HFFc6 (cell line): ENCODE measurements around the gene TMEM134. TPM values are rescaled to one million over a fixed set of nuclear protein-coding genes. Genes with fewer than 3 reads are reported as not detected.
A peak's percentile ranks its signal among the peaks of the same experiment; 100 is the strongest.

Experiments
- DNase-seq: peaks from one replicate; pipeline ENCODE4 v3.0.0-alpha.2; 2018
- H3K27ac Mint-ChIP-seq: 2 replicates; pipeline ENCODE4 v1.8.0; 2020; ENCODE audit warnings: mild to moderate bottlenecking, mixed read lengths
- H3K27me3 Mint-ChIP-seq: 2 replicates; pipeline ENCODE4 v1.8.0; 2021; ENCODE audit warnings: mild to moderate bottlenecking, moderate library complexity, mixed read lengths; ENCODE audit not compliant: insufficient read depth
- H3K36me3 Mint-ChIP-seq: 2 replicates; pipeline ENCODE4 v1.8.0; 2021; ENCODE audit warnings: low read depth, mixed read lengths
- H3K4me1 Mint-ChIP-seq: 2 replicates; pipeline ENCODE4 v1.8.0; 2020; ENCODE audit warnings: low read depth, mixed read lengths
- H3K4me3 Mint-ChIP-seq: 2 replicates; pipeline ENCODE4 v1.8.0; 2020; ENCODE audit warnings: mild to moderate bottlenecking, moderate library complexity, mixed read lengths
- H3K9me3 Mint-ChIP-seq: 2 replicates; pipeline ENCODE4 v1.8.0; 2020; ENCODE audit warnings: mild to moderate bottlenecking, mixed read lengths
- total RNA-seq, 6 experiments: library from RNA; stranded (reverse); fragmentation: NEBNext Ultra II Directional; extraction: Animal tissue kit (Norgen Biotek cat#: 25700); gene quantifications; 2 replicates in 1 of 6; 3 replicates in 5 of 6; pipeline ENCODE4 v1.2.3, GENCODE V29; 2021
- TF ChIP-seq, protein P1 (sequence below): fragments of 200-600 bp; sonication (generic); IDR thresholded peaks from 2 replicates; pipeline ENCODE4 v1.5.0; 2021; ENCODE audit warnings: antibody characterized with exemption, mild to moderate bottlenecking

TMEM134 gene
- total RNA-seq, 6 experiments from 2014 or later: 28.5 to 43.7 (median 32.2) TPM

DNA sequence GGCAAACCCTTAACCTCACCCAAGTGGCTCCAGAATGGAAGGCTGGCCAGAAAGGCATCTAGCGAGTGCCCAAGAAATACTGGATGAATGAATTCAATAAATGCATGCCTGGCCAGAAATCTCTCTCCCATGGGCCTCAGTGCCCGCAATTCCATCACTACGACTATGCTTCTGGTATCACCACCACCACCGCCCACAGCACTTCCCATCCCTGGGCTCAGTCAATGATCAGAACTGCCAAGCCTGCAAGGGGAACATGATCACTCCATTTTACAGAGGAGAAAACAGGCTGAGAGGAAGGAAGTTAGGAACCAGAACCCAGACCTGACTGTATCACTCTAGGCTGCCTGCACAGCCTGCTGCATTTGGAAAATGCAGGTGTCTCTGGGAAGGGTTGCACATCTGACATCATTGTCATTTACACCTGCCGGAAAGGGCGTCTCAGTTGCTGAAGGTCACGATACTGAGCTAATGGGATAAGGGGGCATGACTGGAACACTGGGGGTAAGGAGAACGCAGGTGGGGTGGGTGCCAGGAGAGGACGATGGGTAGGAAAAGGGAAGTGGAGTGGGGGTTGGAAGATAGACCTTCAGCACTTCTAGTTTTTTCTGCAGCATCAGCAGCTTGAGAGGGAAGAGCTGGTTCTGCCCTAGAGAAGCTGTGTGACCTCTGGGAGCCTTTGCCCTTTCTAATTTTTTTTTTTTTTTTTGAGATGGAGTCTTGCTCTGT, 19.8 kb downstream of the TMEM134 start:
- Mint-ChIP-seq H3K4me3 (no peak overlapping the region), H3K4me1 (no peaks in the 10 kb centered on the region), H3K36me3 (no peaks in the 10 kb centered on the region), H3K27me3 (peaks cover 18% of the 10 kb centered on the region), H3K9me3 (no peaks in the 10 kb centered on the region), H3K27ac (no peak overlapping the region)
- no peak for DNase-seq
- TF ChIP-seq, protein P1, sequence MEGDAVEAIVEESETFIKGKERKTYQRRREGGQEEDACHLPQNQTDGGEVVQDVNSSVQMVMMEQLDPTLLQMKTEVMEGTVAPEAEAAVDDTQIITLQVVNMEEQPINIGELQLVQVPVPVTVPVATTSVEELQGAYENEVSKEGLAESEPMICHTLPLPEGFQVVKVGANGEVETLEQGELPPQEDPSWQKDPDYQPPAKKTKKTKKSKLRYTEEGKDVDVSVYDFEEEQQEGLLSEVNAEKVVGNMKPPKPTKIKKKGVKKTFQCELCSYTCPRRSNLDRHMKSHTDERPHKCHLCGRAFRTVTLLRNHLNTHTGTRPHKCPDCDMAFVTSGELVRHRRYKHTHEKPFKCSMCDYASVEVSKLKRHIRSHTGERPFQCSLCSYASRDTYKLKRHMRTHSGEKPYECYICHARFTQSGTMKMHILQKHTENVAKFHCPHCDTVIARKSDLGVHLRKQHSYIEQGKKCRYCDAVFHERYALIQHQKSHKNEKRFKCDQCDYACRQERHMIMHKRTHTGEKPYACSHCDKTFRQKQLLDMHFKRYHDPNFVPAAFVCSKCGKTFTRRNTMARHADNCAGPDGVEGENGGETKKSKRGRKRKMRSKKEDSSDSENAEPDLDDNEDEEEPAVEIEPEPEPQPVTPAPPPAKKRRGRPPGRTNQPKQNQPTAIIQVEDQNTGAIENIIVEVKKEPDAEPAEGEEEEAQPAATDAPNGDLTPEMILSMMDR: no peak

DNA sequence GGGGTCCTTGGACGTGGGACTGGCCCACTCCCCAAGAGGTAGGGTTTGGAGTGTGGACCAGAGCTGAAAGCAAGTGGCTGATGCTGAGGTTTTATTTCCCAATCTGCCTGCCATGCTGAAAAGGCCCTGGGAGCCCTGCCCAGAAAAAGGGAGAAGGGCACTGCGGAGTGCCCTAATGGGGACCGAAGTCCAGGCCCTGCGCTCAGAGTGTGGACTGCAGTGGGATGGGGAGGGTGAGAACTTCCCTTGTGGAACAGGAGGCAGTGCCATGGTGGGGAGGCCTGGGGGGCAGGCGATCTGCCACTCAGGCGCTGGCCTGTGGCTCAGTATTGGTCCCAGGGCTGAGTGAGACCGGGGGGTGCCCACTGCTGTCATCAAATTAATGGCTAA, 20.8 kb downstream of the TMEM134 start:
- no peak overlapping the region for H3K4me3 Mint-ChIP-seq
- DNase-seq: no peak
- TF ChIP-seq, protein P1: no peak
- no peaks in the 10 kb centered on the region for H3K9me3 Mint-ChIP-seq
- H3K27me3 Mint-ChIP-seq: peaks cover 18% of the 10 kb centered on the region
- H3K27ac Mint-ChIP-seq: no peak overlapping the region
- H3K4me1 Mint-ChIP-seq: no peaks in the 10 kb centered on the region
- H3K36me3 Mint-ChIP-seq: no peaks in the 10 kb centered on the region

- no peak for DNase-seq
- H3K4me1 Mint-ChIP-seq: peaks cover 10% of the 10 kb centered on the region; the same call in 1 of the 2 replicates
- H3K4me3 Mint-ChIP-seq: no peak overlapping the region
- H3K27me3 Mint-ChIP-seq: peaks cover 12% of the 10 kb centered on the region
- H3K36me3 Mint-ChIP-seq: no peaks in the 10 kb centered on the region; the same call in 1 of the 2 replicates
- H3K9me3 Mint-ChIP-seq: no peaks in the 10 kb centered on the region
- TF ChIP-seq, protein P1: no peak
- H3K27ac Mint-ChIP-seq: no peak overlapping the region
These were observed 23.5 kb downstream of the TMEM134 start for GRCh38 chr11:67445515-67445914.

GRCh38 chr11:67442504-67443404, 26.3 kb downstream of the TMEM134 start:
- H3K9me3 Mint-ChIP-seq: no peaks in the 10 kb centered on the region
- peak overlapping the region; percentile 91 for H3K4me3 Mint-ChIP-seq
- H3K4me1 Mint-ChIP-seq: peaks cover 10% of the 10 kb centered on the region; the same call in 1 of the 2 replicates
- H3K36me3 Mint-ChIP-seq: no peaks in the 10 kb centered on the region; the same call in 1 of the 2 replicates
- peak overlapping the region; percentile 76 for H3K27ac Mint-ChIP-seq
- DNase-seq: no peak
- peaks cover 7% of the 10 kb centered on the region; the same call in 1 of the 2 replicates for H3K27me3 Mint-ChIP-seq
- TF ChIP-seq, protein P1: no peak

- Mint-ChIP-seq H3K4me1 (peaks cover 10% of the 10 kb centered on the region; the same call in 1 of the 2 replicates), H3K9me3 (no peaks in the 10 kb centered on the region), H3K36me3 (no peaks in the 10 kb centered on the region; the same call in 1 of the 2 replicates)
These were observed 27.2 kb downstream of the TMEM134 start for GRCh38 chr11:67441731-67442351.

More at GRCh38 chr11:67441731-67442351, 27.2 kb downstream of the TMEM134 start:
- no peak for DNase-seq
- TF ChIP-seq, protein P1: no peak
- H3K27me3 Mint-ChIP-seq: peaks cover 7% of the 10 kb centered on the region; the same call in 1 of the 2 replicates
- peak overlapping the region; percentile 46; the same call in 1 of the 2 replicates for H3K27ac Mint-ChIP-seq
- H3K4me3 Mint-ChIP-seq: peak overlapping the region; percentile 91
